ENCODE results near the gene PDCD10.

The PDCD10 gene

GRCh38 chr3:167735233-167736138, 794 bp upstream of the PDCD10 start, which contains the start of gene SERPINI1:
Gene SERPINI1 (plus strand): TSS chr3:167735721. CDS start chr3:167789129, 53,408 bp downstream.
- peak; percentile 54 for DNase-seq (ENCODE audit: low read depth)

GRCh38 chr3:167733961-167734497, 663 bp downstream of the PDCD10 start:
- no peak for DNase-seq (ENCODE audit: low read depth)

DNA sequence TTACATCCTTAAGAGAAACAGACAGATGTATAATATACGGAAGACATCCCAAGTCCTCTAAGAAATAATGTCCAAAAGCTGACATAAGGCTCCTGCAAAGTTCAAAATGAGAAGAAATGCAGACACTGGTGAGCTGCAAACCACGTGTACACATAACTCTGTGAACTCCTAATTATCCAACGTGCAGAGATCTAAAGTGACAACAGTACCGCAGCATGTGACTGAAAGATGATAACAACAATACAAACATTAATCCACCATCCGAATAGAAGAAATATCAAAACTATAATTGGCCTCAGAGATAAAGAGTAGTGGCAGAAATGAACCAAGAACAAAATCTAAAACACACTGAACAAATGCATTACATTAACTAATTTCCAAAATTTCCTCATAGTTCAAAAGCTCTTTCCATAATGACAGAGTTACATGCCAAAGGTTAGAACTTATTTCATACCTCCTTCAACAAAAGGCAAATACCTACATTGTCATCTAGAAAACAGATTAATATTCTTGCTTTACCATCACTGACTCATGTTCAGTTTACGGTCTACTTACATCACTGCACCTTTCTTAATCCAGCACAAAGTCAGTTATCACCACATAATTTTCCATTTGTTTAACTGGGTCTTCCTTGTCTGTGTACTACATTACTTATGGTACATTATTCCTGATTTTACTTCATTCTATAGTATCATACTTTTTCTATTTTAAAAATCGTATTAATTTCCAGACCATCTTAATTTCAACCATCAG, 2.2 kb downstream of the PDCD10 start:
- DNase-seq (ENCODE audit: low read depth) = no peak

DNA sequence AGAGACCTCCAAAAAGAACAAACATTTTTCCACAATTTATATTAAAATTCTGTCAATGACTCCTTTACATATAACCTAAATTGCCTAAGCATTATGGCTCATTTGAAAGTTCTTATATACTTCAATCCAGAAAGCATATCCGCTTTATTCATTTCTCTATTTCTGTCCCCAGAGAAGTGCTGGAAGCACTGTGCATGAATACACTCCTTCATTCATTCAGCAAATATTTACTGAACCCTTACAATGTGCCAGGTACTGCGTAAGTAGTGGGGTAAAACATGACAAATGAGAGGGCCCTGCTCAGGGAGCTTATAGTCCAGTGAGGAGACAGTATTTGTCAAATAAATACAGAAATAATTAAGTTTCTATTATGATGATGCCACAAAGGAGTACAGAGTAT, 3.3 kb downstream of the PDCD10 start:
- no peak for DNase-seq (ENCODE audit: low read depth)

GRCh38 chr3:167729591-167729990, 5.1 kb downstream of the PDCD10 start:
- no peak for DNase-seq (ENCODE audit: low read depth)

- DNase-seq (ENCODE audit: low read depth) = no peak
Observed at GRCh38 chr3:167728632-167729323, 5.9 kb downstream of the PDCD10 start.

DNA sequence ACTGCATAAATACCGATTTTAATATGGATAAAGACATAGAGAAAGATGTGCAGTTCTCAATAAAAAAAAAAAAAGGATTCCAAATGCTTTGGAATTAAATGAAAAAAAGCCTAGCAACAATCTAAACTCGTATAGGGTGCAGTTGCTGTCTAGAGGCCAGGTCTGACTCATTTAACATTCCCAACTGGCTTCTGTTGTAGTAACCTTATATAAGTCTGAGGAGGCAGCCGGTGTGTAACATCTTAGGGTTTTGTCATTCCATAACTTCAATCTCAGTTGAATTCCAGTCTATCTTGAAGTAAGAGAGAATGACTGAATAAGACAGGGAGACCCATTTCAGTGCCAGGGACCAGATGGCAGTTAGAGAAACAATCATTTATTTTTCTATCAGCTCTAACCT, 6.5 kb downstream of the PDCD10 start:
- DNase-seq (ENCODE audit: low read depth) = no peak

DNA sequence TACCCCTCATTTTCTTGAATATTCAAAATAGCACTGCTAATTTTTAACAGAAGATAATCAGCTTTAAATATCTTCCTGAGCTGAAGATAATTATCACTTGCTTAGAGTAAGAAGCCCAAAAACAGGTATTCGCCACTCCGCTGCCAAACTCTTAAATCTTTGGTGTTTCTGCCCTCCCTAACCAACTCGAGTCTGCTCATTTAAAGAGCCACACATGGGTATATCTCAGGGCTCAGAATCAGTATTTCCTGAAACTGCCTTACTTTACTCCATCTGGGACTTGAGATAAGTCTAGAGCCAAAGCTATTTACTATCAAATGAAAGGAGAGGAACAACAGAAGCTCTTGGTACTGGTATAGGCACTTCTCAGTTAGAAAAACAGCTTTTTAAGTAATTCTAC, 10.8 kb downstream of the PDCD10 start:
- no peak for DNase-seq (ENCODE audit: low read depth)

DNA sequence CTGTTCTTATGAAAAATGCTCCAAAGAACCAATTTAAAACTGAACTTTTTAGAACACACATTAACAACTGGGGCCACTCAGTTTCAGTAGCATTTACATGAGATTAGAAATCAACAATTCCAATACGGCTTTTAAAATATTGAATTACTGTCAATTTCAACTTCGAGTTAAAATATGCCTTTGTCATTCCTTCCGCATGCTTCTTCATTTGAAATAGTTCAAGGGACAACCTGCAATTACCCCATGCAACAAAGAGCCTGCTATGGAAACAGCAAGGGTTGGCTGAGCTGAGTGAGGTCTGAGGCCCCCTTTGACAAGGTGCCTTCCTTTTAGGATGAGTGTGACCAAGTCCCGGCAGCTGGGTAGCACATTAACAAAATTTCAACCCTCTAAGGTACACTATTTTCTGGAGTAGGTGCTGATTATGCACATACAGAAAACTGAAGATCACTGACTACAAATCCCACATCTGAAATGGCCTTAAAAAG, 11.6 kb downstream of the PDCD10 start:
- no peak for DNase-seq (ENCODE audit: low read depth)

GRCh38 chr3:167718582-167718981, 16.1 kb downstream of the PDCD10 start:
- no peak for DNase-seq (ENCODE audit: low read depth)

GRCh38 chr3:167716920-167717319, 17.8 kb downstream of the PDCD10 start:
- no peak for DNase-seq (ENCODE audit: low read depth)

DNA sequence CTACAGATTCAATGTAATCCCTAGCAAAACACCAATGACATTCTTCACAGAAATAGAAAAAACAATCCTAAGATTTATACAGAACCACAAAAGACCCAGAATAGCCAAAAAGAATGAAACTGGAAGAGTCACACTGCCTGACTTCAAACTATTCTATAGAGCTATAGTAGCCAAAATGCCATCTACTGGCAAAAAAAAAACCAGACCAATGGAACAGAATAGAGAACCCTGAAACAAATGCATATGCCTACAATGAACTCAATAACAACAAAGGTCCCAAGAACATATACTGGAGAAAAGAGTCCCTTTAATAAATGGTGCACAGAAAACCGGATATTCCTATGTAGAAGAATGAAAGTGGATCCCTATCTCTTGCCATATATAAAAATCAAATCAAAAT, 19.8 kb downstream of the PDCD10 start:
- DNase-seq (ENCODE audit: low read depth) = no peak

DNA sequence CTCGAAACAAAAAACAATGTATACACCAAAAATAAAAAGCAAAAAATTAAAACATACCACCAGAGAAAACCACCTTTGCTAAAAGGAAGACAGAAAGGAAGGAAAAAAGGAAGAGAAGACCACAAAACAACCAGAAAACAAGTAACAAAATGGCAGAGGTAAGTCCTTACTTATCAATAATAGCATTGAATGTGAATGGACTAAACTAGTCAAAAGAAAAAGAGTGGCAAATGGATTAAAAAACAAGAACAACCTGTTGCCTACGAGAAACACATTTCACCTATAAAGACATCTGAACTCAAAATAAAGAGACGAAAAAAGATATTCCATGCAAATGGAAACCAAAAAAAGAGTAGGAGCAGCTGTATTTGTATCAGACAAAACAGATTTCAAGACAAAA, 22.2 kb downstream of the PDCD10 start:
- no peak for DNase-seq (ENCODE audit: low read depth)

GRCh38 chr3:167711439-167711838, 23.3 kb downstream of the PDCD10 start:
- no peak for DNase-seq (ENCODE audit: low read depth)

DNA sequence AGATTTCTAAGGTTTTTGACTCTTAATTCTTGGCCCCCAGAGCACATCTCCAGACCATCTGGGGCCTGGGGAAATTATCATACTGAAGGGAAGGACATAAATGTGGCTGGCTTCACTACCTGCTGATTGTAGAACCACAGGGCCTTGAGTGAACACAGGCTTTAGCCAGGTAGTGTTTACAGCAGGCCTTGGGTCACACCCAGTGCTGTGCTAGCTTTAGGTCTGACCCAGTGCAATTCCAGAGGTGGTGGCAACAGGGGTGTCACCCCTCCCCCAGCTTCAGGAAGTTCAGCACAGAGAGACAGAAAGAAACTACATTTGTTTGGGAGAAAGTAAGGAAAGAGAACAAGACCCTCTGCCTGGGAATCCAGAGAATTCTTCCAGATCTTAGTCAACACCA, 24.1 kb downstream of the PDCD10 start:
- DNase-seq (ENCODE audit: low read depth) = no peak

DNA sequence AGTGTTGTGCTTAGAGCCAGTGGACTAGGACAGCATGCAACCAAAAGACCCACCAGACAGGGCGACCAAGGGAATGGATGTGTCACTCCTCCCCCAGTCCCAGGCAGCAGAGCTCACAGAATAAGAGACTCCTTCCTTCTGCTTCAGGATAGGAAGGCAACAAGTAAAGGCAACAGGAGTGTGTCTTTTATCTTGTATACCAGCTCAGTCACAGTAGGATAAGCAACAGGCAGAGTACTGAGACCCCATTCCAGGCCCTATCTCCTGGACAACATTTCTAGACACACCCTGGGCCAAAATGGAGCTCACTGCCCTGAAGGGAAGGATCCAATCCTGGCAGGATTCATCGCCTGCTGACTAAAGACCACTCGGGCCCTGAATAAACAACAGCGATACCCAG, 25.0 kb downstream of the PDCD10 start:
- DNase-seq (ENCODE audit: low read depth) = no peak

GRCh38 chr3:167705840-167706239, 28.9 kb downstream of the PDCD10 start:
- no peak for DNase-seq (ENCODE audit: low read depth)

DNA sequence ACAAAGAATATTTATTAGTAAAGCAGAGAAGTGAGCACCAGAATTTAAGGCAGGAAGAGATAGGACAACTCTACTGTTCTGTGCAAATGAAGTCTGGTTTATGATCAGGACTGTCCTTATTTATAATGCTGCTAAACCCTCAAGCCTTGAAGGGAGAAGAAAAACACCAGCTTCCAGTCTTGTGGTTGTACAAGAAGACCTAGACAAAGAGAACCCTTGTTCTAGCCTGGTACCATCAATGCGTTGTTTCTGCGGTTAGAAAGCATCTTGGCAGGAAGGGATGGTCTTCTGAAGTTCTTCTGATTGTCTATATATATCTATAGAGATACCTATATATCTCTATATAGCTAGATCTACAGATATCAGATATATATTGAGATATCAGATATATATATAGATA, 33.8 kb downstream of the PDCD10 start:
- no peak for DNase-seq (ENCODE audit: low read depth)

DNA sequence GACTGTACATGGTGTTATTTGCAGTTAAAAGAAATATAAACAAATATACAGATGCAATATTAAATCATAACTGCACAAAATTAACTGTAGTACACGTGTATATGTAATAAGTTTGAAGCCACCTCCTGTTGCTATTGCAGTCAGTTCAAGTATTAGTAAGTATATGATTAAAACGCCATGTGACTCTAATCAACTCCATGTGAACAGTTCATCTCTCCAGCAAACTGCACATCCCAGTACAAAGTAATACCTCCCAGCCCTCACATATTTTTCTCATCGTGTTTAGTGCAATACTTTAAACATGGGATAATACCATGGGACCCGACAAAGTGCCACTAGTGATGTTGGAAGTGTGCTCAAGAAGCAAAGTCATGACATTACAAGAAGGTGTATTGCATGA, 34.6 kb downstream of the PDCD10 start:
- DNase-seq (ENCODE audit: low read depth) = no peak

- no peak for DNase-seq (ENCODE audit: low read depth)
Observed at GRCh38 chr3:167694121-167694520, 40.6 kb downstream of the PDCD10 start.

GRCh38 chr3:167691366-167691765, 43.3 kb downstream of the PDCD10 start:
- no peak for DNase-seq (ENCODE audit: low read depth)

DNA sequence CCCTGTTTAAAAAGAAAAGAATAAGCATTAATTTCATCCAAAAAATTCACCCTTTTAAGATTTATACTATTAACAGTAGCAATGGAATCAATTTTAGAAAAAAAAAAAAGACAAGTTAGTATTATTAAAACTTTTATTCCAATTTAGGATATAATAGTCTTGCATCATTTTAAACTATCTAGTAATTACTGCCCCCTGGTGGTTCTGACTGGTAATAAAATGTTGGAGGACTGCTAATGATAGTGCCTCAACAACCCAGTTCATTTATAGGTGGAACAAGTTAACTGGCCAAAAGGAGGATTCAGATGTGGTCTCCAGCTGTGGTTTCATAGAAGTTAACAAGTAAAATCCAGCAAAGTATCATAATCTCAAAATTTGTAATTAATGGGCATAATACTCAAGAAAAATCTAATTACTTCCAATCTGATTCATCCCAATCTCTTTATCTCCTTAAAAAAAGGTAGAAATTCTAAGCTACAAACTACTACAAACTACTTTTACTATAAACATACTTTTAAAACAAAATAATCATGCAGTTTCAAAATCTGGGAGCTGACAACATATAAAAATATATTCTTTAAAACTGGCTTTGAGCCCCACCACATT, 50.2 kb downstream of the PDCD10 start:
- peak; percentile 19 for DNase-seq (ENCODE audit: low read depth)
